Choroid plexus epithelial cell (primary cell): ENCODE data around the gene DDO.

ENCODE experiments used
- DNase-seq: peaks from one replicate; pipeline ENCODE4 v3.0.0-alpha.2; 2010; ENCODE audit warnings: low read depth
- H3K4me3 ChIP-seq: 2 replicates; pipeline ENCODE4 v1.5.1; 2011; ENCODE audit warnings: low read depth, mild to moderate bottlenecking, control low read depth, low read length, moderate library complexity
- CTCF ChIP-seq: conservative IDR thresholded peaks from 2 replicates; pipeline ENCODE4 v1.5.1; 2011; ENCODE audit warnings: low read depth, mild to moderate bottlenecking, control low read depth, inconsistent platforms, low read length, moderate library complexity

Gene DDO

GRCh38 chr6:110395221-110395620 lies 20.2 kb downstream of the DDO start:
- no peak for DNase-seq

GRCh38 chr6:110394409-110394808 lies 21.0 kb downstream of the DDO start:
- no peak for DNase-seq
- TF ChIP-seq CTCF = no peak
- no peak overlapping the region for H3K4me3 ChIP-seq

More at GRCh38 chr6:110395221-110395620, 20.2 kb downstream of the DDO start:
- no peak overlapping the region for H3K4me3 ChIP-seq
- no peak for TF ChIP-seq CTCF

GRCh38 chr6:110392727-110393126 lies 22.6 kb downstream of the DDO start:
- no peak for DNase-seq
- H3K4me3 ChIP-seq = no peak overlapping the region
- TF ChIP-seq CTCF = no peak

- DNase-seq = no peak
- no peak overlapping the region for H3K4me3 ChIP-seq
- TF ChIP-seq CTCF = no peak
These were observed 25.0 kb downstream of the DDO start for GRCh38 chr6:110390404-110390803.

- DNase-seq = no peak
- no peak for TF ChIP-seq CTCF
- no peak overlapping the region for H3K4me3 ChIP-seq
These were observed 25.5 kb downstream of the DDO start for GRCh38 chr6:110389689-110390382.

GRCh38 chr6:110387986-110388385 lies 27.4 kb downstream of the DDO start:
- TF ChIP-seq CTCF = no peak
- no peak overlapping the region for H3K4me3 ChIP-seq
- DNase-seq = no peak

- H3K4me3 ChIP-seq = no peak overlapping the region
- no peak for TF ChIP-seq CTCF
- DNase-seq = no peak
These were observed 29.9 kb downstream of the DDO start for GRCh38 chr6:110385458-110385863.
